Measurements from ENCODE around the gene RFC2.

RFC2 gene

DNA sequence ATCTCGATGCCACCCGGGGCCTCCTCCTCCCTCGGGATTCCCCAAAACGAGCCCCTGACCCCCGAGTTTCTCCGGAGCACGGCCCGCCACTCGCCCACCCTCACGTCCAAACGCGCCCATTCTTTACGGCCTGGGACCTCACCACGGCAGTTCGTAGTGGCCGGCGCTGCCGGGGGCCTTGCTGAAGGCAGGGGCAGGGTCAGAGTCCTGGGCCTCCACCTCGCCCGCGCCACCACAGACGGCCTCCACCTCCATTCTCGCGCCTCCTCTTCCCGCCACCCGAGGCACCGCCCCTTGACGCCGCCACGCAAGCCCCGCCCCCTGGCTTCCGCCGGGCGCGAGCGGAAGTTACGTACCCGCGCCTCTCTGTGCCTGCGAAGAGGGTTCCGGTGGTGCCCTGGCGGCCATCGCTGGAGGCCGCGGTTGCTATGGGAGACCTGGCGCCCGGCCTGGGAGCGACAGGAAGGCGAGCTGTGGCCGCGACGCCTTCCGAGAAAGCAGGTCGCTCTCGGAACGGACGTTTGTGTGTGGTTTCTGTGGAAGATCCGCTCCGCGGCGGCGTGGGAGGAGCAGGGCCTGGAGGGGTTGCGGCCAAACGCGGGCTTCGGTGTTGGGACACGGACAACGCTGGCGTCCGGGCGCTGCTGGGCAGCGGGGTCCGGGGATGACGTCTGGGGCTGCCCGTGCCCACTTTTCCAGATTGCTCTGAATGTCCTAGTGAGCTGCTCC lies at the start of gene RFC2:
RFC2 (minus strand) TSS at position 271 of the 729 bp plus-strand sequence; CDS start at position 255, 16 bp downstream.
- TF ChIP-seq, protein P1, sequence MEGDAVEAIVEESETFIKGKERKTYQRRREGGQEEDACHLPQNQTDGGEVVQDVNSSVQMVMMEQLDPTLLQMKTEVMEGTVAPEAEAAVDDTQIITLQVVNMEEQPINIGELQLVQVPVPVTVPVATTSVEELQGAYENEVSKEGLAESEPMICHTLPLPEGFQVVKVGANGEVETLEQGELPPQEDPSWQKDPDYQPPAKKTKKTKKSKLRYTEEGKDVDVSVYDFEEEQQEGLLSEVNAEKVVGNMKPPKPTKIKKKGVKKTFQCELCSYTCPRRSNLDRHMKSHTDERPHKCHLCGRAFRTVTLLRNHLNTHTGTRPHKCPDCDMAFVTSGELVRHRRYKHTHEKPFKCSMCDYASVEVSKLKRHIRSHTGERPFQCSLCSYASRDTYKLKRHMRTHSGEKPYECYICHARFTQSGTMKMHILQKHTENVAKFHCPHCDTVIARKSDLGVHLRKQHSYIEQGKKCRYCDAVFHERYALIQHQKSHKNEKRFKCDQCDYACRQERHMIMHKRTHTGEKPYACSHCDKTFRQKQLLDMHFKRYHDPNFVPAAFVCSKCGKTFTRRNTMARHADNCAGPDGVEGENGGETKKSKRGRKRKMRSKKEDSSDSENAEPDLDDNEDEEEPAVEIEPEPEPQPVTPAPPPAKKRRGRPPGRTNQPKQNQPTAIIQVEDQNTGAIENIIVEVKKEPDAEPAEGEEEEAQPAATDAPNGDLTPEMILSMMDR (IDR thresholded peaks at IDR 0.05; ENCODE audit: low read depth, low read length, missing control alignments): peak; percentile 9
- H3K4me3 ChIP-seq (ENCODE audit: low read depth, low read length): peak within 1 kb of the TSS; percentile 87
- DNase-seq (ENCODE audit: low read depth): peak; percentile 97

DNA sequence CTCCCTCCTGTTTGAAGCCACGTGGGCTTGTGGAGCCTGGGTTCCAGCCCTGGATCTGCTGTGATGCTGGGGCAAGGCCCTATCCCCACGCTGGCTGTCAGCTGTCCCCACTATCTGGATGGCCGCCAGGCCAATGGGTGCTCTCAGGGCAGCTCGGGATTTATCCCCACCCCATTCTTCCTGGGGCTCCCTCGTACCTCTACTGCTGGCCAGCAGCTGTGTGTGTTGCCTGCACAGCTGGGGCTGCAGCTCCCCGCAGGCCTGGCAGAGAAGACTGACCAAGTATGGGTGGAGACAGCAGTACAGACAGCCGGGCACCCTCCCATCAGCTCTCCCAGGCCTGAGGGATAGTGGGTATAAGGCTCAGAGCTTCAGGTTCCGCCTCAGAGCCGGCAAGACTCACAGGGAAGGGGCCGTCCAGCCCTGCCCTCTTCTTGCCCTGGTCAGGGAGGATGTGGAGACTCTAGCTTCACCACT lies 48.6 kb upstream of the RFC2 start:
- DNase-seq (ENCODE audit: low read depth): no peak
- H3K4me3 ChIP-seq (ENCODE audit: low read depth, low read length): no peak overlapping the region
- TF ChIP-seq, protein P1 (IDR thresholded peaks at IDR 0.05; ENCODE audit: low read depth, low read length, missing control alignments): no peak

DNA sequence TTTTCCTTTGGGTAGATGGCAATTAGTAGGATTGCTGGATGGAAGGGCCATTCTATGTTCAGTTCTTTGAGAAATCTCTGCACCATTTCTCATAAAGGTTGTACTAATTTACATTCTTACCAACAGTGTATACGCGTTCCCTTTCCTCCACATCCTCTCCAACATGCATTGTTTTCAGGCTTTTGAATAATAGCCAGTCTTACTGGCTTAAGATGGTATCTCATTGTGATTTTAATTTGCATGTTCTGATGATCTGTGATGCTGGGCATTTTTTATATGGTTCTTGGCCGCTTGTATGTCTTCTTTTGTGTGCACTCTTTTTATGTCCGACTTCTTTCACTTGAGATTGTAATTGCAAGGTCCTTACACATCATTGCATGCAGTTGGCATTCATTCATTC lies 46.7 kb upstream of the RFC2 start:
- TF ChIP-seq, protein P1 (IDR thresholded peaks at IDR 0.05; ENCODE audit: low read depth, low read length, missing control alignments): no peak
- no peak overlapping the region for H3K4me3 ChIP-seq (ENCODE audit: low read depth, low read length)
- no peak for DNase-seq (ENCODE audit: low read depth)

DNA sequence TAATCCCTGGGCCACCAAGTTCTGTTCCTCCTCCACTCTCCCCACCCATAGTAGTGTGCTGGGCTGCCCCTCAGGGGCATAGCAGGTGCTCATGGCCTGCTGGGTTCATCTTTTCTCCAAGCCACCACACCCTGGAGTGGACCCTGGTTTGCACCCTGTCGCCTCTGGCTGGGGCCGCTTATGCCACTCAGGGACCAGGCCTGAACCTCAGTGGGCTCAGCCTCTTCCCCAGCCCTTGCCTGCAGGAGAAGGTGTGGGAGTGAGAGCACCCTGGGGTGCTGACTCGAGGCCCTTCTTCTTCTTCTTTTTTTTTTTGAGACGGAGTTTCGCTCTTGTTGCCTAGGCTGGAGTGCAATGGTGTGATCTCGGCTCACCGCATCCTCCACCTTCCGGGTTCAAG lies 45.2 kb upstream of the RFC2 start:
- DNase-seq (ENCODE audit: low read depth): no peak
- TF ChIP-seq, protein P1 (IDR thresholded peaks at IDR 0.05; ENCODE audit: low read depth, low read length, missing control alignments): no peak
- H3K4me3 ChIP-seq (ENCODE audit: low read depth, low read length): no peak overlapping the region

DNA sequence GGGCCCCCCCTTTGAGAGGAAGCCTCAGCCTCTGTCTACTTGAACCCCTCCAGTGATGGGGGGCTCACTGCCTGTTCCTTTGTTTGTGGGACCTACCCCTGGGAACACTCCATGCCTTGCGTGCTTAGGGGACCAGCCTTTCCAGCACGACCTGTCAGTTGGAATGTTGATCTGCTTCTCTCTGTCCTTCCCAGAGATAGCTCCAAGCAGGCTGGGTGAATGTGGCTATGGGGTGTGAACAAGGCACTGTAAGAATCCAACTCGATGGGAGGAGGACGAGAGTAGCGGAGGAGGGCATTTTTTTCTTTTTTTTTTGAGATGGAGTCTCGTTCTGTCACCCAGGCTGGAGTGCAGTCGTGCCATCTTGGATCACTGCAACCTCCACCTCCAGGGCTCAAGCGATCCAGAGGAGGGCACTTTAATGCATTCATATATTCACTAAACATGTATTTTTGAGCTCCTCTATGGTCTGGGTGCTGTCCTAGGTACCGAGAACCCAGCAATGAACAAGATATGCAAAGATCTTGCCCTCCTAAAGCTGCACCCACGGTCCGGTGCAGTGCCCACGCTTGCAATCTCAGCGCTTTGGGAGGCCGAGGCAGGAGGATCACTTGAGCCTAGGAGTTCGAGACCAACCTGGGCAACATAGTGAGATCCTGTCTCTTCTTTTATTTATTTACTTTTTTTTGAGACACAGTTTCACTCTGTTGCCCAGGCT lies 43.5 kb upstream of the RFC2 start:
- TF ChIP-seq, protein P1 (IDR thresholded peaks at IDR 0.05; ENCODE audit: low read depth, low read length, missing control alignments): no peak
- no peak for DNase-seq (ENCODE audit: low read depth)
- no peak overlapping the region for H3K4me3 ChIP-seq (ENCODE audit: low read depth, low read length)

DNA sequence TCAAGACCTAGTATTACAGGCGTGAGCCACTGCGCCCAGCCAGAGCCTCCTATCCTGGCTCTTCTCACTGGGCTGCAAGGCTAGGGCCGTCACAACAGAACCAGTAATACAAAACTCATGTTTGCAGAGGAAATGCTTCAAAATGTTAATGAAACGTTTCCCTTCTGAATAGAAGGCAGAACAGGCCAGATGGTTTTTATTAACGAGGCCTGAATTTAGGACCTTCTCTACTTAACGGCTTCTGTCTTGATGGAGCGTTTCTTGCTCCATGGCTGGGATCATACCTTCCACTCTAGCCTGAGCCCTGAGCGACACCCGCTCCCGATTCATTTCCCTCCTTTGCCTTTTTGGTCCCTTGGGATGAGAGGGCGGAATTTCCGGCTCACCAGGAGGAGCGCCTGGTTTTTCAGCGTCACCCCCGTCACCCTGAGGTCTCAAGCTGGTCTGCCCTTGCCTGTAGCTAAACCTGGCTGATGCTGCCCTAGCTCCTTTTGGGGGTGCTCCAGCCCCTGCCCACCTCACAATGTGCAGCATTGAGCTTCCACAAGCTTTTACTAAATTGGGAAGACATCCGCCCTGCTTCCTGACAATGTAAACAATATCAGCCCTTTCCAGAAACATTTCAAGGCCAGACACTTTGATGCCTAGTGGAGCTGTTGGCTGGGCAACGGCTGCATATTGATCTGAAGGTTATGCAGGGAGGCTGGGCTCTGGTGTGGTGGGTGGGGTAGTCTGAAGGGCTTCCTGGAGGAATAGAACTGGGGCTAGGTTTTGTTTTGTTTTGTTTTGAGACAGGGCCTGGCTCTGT lies 40.2 kb upstream of the RFC2 start:
- TF ChIP-seq, protein P1 (IDR thresholded peaks at IDR 0.05; ENCODE audit: low read depth, low read length, missing control alignments): no peak
- DNase-seq (ENCODE audit: low read depth): no peak
- no peak overlapping the region for H3K4me3 ChIP-seq (ENCODE audit: low read depth, low read length)

Data from GM12864 (cell line).